Esophagus squamous epithelium (tissue), 4 donors: ENCODE measurements around the gene ATF7IP.

ENCODE experiments used
- POLR2A ChIP-seq, 4 donors: fragments of 450-650 bp; IDR thresholded peaks; one replicate each; pipeline ENCODE4 v1.6.1; 2017; ENCODE audit warnings: antibody characterized with exemption in 4 of 4, mild to moderate bottlenecking in 4 of 4, moderate library complexity in 3 of 4
- TF ChIP-seq, protein P1 (sequence below), 6 experiments: fragments of 450-650 bp in 4 of 6; fragments of 200-600 bp in 2 of 6; sonication (generic) in 2 of 6; IDR thresholded peaks; one replicate each; pipeline ENCODE4 v1.5.1; 2016 to 2019; ENCODE audit warnings: antibody characterized with exemption in 6 of 6, mild to moderate bottlenecking in 4 of 6, moderate library complexity in 4 of 6

DNA sequence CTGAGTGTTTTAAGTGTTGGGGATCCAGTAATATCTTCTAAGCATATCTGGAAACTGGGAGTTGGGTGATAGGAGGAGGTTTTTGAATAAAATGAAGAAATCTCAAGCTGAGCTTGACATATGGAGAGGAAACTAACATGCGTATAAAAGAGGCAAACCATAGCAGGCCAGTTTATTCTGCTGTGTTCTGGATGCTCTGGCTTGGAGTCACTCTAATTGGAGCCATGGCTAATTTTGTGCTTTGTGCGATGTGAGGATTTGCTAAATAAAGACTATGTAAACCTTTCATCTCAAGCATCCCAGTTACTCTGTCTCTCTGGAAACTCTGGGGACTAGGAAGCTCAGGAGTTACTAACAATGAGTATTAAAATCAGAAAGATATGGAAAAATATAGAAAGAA, 66.5 kb downstream of the ATF7IP start:
- TF ChIP-seq, protein P1, sequence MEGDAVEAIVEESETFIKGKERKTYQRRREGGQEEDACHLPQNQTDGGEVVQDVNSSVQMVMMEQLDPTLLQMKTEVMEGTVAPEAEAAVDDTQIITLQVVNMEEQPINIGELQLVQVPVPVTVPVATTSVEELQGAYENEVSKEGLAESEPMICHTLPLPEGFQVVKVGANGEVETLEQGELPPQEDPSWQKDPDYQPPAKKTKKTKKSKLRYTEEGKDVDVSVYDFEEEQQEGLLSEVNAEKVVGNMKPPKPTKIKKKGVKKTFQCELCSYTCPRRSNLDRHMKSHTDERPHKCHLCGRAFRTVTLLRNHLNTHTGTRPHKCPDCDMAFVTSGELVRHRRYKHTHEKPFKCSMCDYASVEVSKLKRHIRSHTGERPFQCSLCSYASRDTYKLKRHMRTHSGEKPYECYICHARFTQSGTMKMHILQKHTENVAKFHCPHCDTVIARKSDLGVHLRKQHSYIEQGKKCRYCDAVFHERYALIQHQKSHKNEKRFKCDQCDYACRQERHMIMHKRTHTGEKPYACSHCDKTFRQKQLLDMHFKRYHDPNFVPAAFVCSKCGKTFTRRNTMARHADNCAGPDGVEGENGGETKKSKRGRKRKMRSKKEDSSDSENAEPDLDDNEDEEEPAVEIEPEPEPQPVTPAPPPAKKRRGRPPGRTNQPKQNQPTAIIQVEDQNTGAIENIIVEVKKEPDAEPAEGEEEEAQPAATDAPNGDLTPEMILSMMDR (IDR thresholded peaks at IDR 0.05), result no peak
- no peak for TF ChIP-seq POLR2A (IDR thresholded peaks at IDR 0.05)
